ENCODE data around the gene RAF1.

GRCh38 chr3:12556314-12556689, 107.6 kb downstream of the RAF1 start:
- TF ChIP-seq POLR2A (IDR thresholded peaks at IDR 0.05) (no peak), CTCF (IDR thresholded peaks at IDR 0.05) (no peak)
